GM19324 (cell line): Measurements from ENCODE around the gene FHL1.
"Not testable (repeated sequence)": the region's sequence is repeated elsewhere in the genome, so short reads cannot be mapped to it uniquely, and the experiment has no call there.

Experiments used
- ATAC-seq: cut with Tn5 transposase; IDR thresholded peaks from one replicate; pipeline ENCODE4 v1.9.1; 2021; ENCODE audit warnings: mild to moderate bottlenecking, moderate library complexity; ENCODE audit not compliant: unreplicated experiment, low FRiP score

Gene FHL1

GRCh38 chrX:136146614-136147314 lies 569 bp upstream of the FHL1 start:
- no peak for ATAC-seq

GRCh38 chrX:136147976-136148375 lies 643 bp downstream of the FHL1 start:
- ATAC-seq, result no peak

GRCh38 chrX:136148391-136148790 lies 1.1 kb downstream of the FHL1 start:
- no peak for ATAC-seq

DNA sequence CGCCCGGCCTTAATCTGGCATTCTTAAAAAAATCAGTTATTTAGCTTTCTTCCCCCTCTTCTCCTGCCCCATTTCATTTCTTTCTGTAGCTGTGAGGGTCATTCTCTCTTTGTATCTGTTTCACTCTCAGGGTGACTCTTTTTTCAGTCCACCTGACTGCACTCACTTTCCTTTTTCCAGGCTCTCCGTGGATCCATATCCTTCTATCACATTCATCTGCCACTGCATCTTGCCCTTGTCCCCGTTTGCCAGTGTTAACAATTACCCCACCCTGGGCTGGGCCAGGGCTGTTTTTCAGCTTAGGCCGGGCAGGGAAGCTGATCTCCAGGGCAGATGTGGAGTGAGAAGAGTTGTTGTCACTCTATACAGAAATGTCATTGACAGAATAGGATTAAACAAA lies 7.7 kb downstream of the FHL1 start:
- ATAC-seq, result no peak

DNA sequence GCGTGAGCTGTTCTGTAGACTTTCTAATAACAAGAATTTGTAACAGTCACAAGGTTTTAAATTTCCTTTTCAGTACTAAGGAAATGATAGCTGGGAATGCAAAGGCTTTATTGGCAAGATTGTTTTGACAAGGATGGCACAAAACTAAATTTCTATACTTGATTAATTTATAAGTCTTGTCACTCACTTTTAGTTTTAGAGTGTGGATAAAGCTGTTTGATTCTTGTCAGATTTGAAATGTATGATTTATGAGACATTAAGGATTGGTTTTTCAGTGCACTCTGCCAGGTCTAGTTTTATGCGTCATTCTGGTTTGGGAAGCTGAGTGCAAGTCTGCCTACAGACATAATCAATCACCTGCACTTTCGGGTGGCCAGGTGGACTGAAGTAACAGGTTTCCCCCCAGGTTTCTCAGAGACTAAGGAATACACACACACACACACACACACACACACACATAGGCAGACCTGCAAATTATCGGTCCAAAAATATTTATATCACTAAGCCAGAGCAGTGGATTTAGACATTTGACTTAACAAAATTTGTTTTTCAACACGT lies 9.3 kb downstream of the FHL1 start:
- ATAC-seq, result no peak

DNA sequence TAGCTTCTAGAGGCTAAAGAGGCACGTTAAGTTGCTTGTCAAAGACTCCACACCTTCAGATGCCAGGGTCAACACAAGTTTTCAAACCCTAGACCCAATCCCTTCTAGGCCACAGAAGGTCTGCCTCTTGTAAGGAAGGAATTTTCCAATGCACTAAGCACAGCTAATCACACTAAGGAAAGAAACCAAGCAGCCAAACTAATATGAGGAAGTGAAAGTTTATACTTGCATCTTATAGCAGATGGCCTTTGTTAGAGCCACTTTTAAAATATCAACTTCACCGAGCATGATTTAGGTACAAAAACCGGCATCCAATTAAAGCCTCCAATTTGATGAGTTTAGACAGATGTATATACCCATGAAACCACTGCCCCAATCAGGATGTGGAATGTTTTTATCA lies 9.9 kb downstream of the FHL1 start:
- no peak for ATAC-seq

DNA sequence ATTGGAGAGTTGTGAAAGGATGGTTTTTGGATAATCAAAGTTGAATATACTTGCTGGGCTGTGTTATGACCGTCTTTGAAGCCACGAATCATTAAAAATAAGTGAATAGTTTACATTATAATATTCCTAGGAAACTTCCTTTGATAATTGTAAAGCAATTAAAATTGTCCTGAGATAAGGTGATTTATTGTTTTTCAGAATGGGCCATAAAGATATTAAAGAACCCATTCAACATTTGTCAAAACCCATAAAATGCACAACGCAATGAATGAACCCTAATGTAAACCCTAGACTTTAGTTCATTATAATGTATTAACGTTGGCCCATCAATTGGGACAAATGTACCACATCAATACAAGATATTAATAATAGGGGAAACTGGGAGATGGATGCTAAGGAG lies 11.4 kb downstream of the FHL1 start:
- ATAC-seq, result no peak

DNA sequence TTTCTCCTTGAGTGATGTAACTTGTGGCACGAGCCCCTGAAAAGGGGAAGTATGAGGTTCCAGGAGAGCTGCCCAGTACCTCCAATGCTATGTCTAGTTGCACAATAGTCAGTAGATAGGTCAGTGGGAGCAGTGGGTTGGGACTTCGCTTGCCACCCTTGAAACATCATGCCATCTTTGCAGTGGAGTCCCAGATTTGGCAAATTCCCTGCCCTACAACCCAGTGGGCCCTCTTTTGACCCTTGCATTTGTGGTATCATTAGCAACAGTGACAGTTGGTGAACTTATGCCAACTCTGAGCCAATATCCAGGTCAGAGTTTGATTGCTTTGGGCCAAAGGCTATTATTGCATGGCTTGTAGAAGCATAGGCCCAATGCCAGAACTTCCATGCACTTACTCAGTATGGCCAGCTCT lies 12.3 kb downstream of the FHL1 start:
- no peak for ATAC-seq

- ATAC-seq, result no peak
Measured at GRCh38 chrX:136162827-136163570, 15.7 kb downstream of the FHL1 start.

GRCh38 chrX:136163689-136164088 lies 16.4 kb downstream of the FHL1 start:
- ATAC-seq, result no peak

DNA sequence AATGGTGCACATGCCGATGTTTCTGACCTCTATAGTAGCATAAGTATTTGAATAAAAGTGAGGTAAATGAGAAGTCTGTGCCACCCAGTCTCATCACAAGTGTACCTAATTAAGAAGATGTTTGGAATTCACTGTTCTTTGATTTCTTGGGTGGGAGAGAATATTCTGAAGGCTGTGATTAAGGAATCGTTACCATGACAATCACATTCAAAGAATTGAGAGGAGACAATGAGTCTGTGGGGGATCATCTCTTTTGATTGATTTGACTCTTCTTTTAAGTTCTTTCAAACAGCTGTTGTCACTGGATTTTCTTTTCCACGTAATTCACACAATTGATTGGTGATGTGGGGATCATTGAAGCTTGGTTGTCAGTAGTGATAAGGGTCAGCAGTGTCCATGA lies 18.1 kb downstream of the FHL1 start:
- ATAC-seq, result no peak

DNA sequence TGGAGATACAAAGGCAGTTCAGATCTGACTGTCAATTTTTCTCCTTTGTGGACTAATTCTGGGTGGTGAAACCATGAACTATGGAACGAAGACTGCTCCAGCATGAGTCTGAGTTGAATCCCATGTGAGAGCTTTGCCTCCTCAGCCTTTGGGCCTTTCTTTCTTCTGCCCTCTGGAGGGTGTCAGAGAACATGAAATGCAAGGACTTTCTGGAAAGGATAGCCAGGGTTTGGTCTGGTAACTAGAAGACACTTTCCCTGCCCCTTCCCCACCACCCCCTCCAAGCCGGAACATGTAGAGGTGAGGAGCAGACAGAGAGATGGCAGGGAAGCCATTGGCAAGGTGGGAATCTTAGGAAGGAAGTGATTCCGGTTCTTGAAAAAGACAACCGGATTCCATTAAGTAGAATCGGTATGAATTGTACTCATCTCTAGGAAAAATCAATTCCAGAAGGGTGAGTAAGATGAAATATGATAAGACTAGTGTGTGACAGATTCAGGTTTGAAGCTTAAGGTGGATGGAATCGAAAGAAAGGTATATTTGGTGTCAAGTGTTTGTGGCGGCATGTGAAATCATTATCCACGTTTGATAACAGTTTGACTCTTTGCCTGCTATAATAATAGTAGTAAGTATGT lies 19.0 kb downstream of the FHL1 start:
- no peak for ATAC-seq

DNA sequence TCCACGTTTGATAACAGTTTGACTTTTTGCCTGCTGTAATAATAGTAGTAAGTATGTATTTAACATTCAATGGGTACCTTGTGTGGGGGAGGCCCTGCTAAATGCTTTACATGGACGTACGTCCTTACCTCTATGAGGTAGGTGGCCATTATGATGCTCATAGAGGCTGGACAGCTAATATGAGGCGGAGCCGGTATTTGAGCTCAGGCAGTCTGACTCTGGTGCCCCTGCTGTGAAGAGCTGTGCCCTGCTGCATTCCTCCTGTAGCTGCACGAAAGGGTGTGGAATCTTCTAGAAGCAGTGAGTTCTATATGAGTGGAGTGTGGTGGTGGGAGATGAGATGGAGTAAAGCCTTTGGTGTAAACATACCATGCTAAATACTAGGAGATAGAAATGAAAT lies 20.7 kb downstream of the FHL1 start:
- not testable (repeated sequence) for ATAC-seq

DNA sequence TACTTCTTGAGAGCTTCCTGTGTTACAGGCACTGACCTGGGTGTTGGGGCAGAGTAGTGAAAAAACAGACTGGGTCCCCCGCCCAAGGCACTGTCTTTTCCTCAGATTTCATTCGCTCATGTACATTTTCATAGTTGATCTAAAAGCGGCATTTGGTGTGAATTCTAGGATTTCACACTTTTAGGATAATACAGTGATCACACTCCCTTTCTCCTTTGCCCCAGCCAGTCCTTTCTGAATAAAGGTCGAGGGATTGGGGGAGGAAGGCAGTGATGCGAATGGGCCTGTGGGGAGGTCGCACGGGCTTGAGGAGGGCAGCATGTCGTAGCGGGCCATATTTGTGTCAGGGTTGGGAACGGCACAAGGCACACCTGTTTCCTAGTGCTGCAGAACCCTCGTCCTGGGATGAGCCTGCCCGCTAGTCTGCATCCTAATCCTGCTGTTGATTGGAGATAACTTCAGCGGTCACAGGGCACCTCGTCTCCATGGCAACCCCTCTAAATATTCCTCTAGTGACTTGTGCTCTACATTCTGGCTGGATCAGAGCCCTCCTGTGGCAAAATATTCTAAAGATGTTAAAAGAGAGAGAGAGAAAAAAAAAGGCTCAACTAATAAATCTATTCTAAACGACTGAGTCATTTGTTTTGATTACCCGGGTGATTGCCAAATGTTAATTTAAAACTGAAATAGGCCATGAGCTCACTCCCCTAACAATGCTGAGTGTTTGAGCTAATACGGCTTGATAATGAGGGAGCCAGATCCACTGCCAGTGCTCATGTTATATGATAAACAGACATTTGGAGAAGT lies 21.8 kb downstream of the FHL1 start:
- ATAC-seq, result no peak

DNA sequence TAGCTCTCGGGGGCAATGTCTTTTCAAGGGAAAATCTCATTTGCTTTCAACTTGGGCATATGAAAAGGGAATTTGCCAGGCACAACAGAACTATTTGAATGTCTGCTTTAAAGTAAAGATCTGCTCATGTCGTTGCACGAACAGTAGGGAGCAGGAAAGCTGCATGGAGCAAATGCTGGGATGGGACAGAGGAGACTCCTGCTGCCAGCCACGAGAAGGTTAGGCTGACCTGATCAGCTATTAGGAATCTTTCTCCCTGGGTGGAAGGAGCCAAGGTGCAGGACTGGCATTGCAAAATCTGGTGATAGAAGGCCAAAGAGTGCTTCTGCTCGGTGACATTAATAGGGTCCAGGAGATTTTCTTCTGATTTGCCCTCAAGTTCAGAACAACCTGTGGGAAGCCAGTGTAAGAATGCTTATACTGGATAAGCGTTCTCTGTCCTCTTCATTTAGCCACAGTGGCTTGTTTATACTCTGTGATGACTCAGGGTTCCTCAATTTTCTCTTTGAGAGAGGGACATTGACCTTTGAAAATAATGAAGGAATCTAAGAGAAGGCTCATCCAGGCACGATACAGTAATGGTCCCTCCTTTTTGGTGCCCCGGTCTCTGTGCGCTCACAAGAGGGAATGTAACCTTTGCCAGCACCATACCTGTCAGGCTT lies 22.9 kb downstream of the FHL1 start:
- ATAC-seq, result no peak

GRCh38 chrX:136171420-136171819 lies 24.1 kb downstream of the FHL1 start:
- ATAC-seq, result no peak

DNA sequence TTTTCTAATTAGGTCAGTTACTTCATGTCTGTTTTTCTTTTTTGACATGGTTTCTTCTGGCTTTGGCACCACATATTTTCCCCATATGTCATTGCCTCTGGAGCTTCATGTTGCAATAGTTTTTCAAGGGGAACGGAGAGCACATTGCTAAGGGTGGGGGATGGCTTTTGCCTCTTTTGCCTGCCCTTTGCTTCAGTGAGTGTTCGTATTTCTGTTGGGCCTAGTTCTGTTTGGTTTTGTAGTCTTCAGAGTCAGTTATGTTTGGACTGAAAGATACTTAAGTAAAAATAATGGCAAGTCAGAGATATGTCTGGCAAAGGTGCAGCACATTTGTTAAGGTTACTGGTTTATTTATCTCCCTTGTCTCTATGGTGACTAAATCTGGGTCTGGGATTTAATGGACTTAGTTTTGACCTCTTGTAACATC lies 29.1 kb downstream of the FHL1 start:
- no peak for ATAC-seq

- no peak for ATAC-seq
Measured at GRCh38 chrX:136179133-136179532, 31.8 kb downstream of the FHL1 start.

DNA sequence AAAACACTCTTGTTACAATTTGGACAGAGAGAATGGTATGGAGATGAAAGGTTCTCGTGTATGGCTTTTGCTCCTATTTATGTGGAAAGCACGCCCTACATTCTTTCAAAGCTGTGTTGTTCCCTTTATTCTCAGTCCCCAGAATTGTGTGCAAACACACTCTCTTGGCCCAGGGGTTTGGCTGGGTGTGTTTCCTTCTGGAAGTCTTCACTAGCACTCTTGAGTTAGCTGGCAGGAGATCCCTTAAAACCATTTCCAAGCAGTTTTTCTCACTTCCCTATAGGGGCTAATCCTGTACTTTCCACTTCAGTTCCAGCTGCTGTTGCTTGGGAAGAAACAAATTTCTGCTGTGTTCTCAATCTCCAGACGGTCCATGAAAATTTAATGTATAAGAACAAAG lies 35.1 kb downstream of the FHL1 start:
- no peak for ATAC-seq

- no peak for ATAC-seq
Measured at GRCh38 chrX:136183172-136183571, 35.8 kb downstream of the FHL1 start.
